GM18868 (cell line): ENCODE results near the gene CKS2.

ENCODE experiments used
- ATAC-seq: cut with Tn5 transposase; IDR thresholded peaks from one replicate; pipeline ENCODE4 v1.9.1; 2021; ENCODE audit warnings: mild to moderate bottlenecking, moderate library complexity; ENCODE audit not compliant: unreplicated experiment

The CKS2 gene

GRCh38 chr9:89346696-89347095 lies 35.7 kb downstream of the CKS2 start:
- no peak for ATAC-seq

GRCh38 chr9:89347651-89348050 lies 36.7 kb downstream of the CKS2 start:
- no peak for ATAC-seq

GRCh38 chr9:89349607-89350006 lies 38.6 kb downstream of the CKS2 start:
- ATAC-seq = no peak

GRCh38 chr9:89350988-89351557 lies 40.1 kb downstream of the CKS2 start:
- no peak for ATAC-seq

GRCh38 chr9:89351584-89352300 lies 40.7 kb downstream of the CKS2 start:
- no peak for ATAC-seq

GRCh38 chr9:89352451-89352850 lies 41.5 kb downstream of the CKS2 start:
- ATAC-seq = no peak

GRCh38 chr9:89352874-89353649 lies 42.1 kb downstream of the CKS2 start:
- ATAC-seq = no peak

GRCh38 chr9:89353989-89354388 lies 43.0 kb downstream of the CKS2 start:
- no peak for ATAC-seq

GRCh38 chr9:89354471-89354870 lies 43.5 kb downstream of the CKS2 start:
- no peak for ATAC-seq

GRCh38 chr9:89356782-89357181 lies 45.8 kb downstream of the CKS2 start:
- no peak for ATAC-seq

- no peak for ATAC-seq
These were observed 46.6 kb downstream of the CKS2 start for GRCh38 chr9:89357331-89358197.

GRCh38 chr9:89358376-89358916 lies 47.5 kb downstream of the CKS2 start:
- no peak for ATAC-seq

- no peak for ATAC-seq
These were observed 48.0 kb downstream of the CKS2 start for GRCh38 chr9:89358985-89359384.

GRCh38 chr9:89359751-89360261 lies 48.8 kb downstream of the CKS2 start:
- no peak for ATAC-seq

- ATAC-seq = no peak
These were observed 49.5 kb downstream of the CKS2 start for GRCh38 chr9:89360465-89360864.

- ATAC-seq = no peak
These were observed 50.0 kb downstream of the CKS2 start for GRCh38 chr9:89361031-89361430.

GRCh38 chr9:89361816-89362646 lies 51.0 kb downstream of the CKS2 start:
- no peak for ATAC-seq

GRCh38 chr9:89362647-89363310 lies 51.8 kb downstream of the CKS2 start:
- ATAC-seq = no peak

GRCh38 chr9:89363311-89363670 lies 52.3 kb downstream of the CKS2 start:
- no peak for ATAC-seq
